Pancreas (tissue), 10 donors: ENCODE measurements around the gene PANX2. TPM values are rescaled to one million over a fixed set of nuclear protein-coding genes. Genes with fewer than 3 reads are reported as not detected.

Experiments used
- ATAC-seq, 4 donors: fragments of 200-7000 bp; cut with Tn5 transposase; one replicate each; pipeline versions ENCODE4 v1.8.0 to v1.9.1; 2020; ENCODE audit warnings: mild to moderate bottlenecking in 4 of 4, moderate library complexity in 4 of 4
- DNase-seq, 6 donors: peaks; one replicate each; pipeline ENCODE4 v3.0.0-alpha.2; 2020
- FAIRE-seq: peaks from 2 replicates; lab custom pipeline; 2012; peaks lifted over from hg19 to GRCh38; lab: Jason Lieb, UNC
- H3K27ac ChIP-seq, 4 donors: fragments of 200-600 bp; sonication (generic); 1 replicate in 3 of 4; 2 replicates in 1 of 4; pipeline versions ENCODE4 v1.5.0 to v1.8.0; 2020
- H3K27me3 ChIP-seq, 4 donors: fragments of 200-600 bp; one replicate each; pipeline ENCODE4 v1.8.0; 2021
- H3K36me3 ChIP-seq, 3 donors: fragments of 200-600 bp; sonication (generic) in 1 of 3; one replicate each; pipeline versions ENCODE4 v1.5.0 to v1.8.0; 2020 to 2021
- H3K4me1 ChIP-seq, 3 donors: fragments of 200-600 bp; one replicate each; pipeline ENCODE4 v1.8.0; 2021
- H3K4me3 ChIP-seq, 4 donors: fragments of 200-600 bp; sonication (generic) in 2 of 4; one replicate each; pipeline versions ENCODE4 v1.5.0 to v1.8.0; 2020 to 2021
- H3K9me3 ChIP-seq, 4 donors: fragments of 200-600 bp; one replicate each; pipeline ENCODE4 v1.8.0; 2021
- CTCF ChIP-seq, 4 donors: fragments of 200-600 bp; sonication (generic) in 3 of 4; IDR thresholded peaks; one replicate each; pipeline versions ENCODE4 v1.5.0 to v1.8.0; 2021; ENCODE audit warnings: antibody characterized with exemption in 4 of 4
- WGBS, 2 donors: extraction: QIAGEN DNeasy Blood & Tissue Kit; methylation state at CpG; one replicate each; pipeline ENCODE4 v1.1.7; 2013; 5-methylcytosine and 5-hydroxymethylcytosine counted together
- intact Hi-C, 3 donors: fragments of 100-400 bp; cut with DNase I; formaldehyde crosslinking; loops; one replicate each; pipeline versions ENCODE4 v1.11.1 to v1.14.2; 2022
- polyA plus RNA-seq, 2 donors: library from polyadenylated mRNA; stranded (reverse); fragments of 200-250 nt; gene quantifications; one replicate each; pipeline ENCODE4 v1.2.3, GENCODE V29; 2013
- total RNA-seq, 6 donors: library from RNA; stranded (reverse); fragmentation: NEBNext Ultra II Directional in 4 of 6; extraction: Animal tissue kit (Norgen Biotek cat#: 25700) in 4 of 6; gene quantifications; one replicate each; pipeline versions ENCODE4 v1.2.1 to v1.2.4, GENCODE V29; 2021 to 2023
- donor health status: healthy with polysubstance abuse.
- donor health status: DM: no; HTN: no; CAD: no; lungs with moderate emphysema.
- donor health status: DM: no; HTN: no; CAD: no.
- donor health status: control.
- donor health status: control.
- donor health status: Bipolar disorder and iron deficiency.
- donor health status: DM: yes; HTN: yes; CAD: no.
- donor health status: DM: no; HTN: no; CAD: no.
- donor health status: DM: no; HTN: no; CAD: no.
- donor health status: DM: yes; HTN: yes; CAD: no.

Gene PANX2
- total and polyA plus RNA-seq, 8 donors, result 0.31 to 3.5 (median 0.67) TPM

GRCh38 chr22:50157709-50158375 is 12.7 kb upstream of the PANX2 start:
- intact Hi-C loops, result no loop called here
- ATAC-seq, result peak in 1 of 4 donors; percentile 27
- WGBS, 2 donors, result 68 to 71% methylated on average over 21 of the region's 21 CpGs
- no peak for FAIRE-seq
- no peak overlapping the region for H3K4me3 ChIP-seq
- H3K27ac ChIP-seq, result no peak overlapping the region
- no peak for TF ChIP-seq CTCF (IDR thresholded peaks at IDR 0.05)
- H3K4me1 ChIP-seq, result no peaks in the 10 kb centered on the region
- DNase-seq, result no peak
- no peaks in the 10 kb centered on the region for H3K27me3 ChIP-seq
- H3K9me3 ChIP-seq, result no peaks in the 10 kb centered on the region
- no peaks in the 10 kb centered on the region for H3K36me3 ChIP-seq

- no peaks in the 10 kb centered on the region for H3K27me3 ChIP-seq
- H3K36me3 ChIP-seq, result no peaks in the 10 kb centered on the region
- no peak for FAIRE-seq
- H3K27ac ChIP-seq, result no peak overlapping the region
- H3K4me1 ChIP-seq, result no peaks in the 10 kb centered on the region
- H3K4me3 ChIP-seq, result no peak overlapping the region
- no peak for ATAC-seq
- WGBS, 2 donors, result 87 to 92% methylated on average over 7 of the region's 7 CpGs
- DNase-seq, result no peak
- intact Hi-C loops, result no loop called here
- no peak for TF ChIP-seq CTCF (IDR thresholded peaks at IDR 0.05)
- no peaks in the 10 kb centered on the region for H3K9me3 ChIP-seq
These were observed 9.6 kb upstream of the PANX2 start for GRCh38 chr22:50160947-50161346.

GRCh38 chr22:50161508-50162390 is 8.8 kb upstream of the PANX2 start:
- FAIRE-seq (no peak), ATAC-seq (no peak), DNase-seq (peak in 1 of 6 donors; percentile 60)
- Histone ChIP-seq H3K4me1 (no peaks in the 10 kb centered on the region), H3K36me3 (no peaks in the 10 kb centered on the region), H3K9me3 (no peaks in the 10 kb centered on the region), H3K27ac (no peak overlapping the region), H3K4me3 (no peak overlapping the region), H3K27me3 (no peaks in the 10 kb centered on the region)
- WGBS, 2 donors, result 81 to 88% methylated on average over 22 to 23 of the region's 23 CpGs
- intact Hi-C loops, result no loop called here
- TF ChIP-seq CTCF (IDR thresholded peaks at IDR 0.05), result no peak

- intact Hi-C loops, result no loop called here
- H3K27me3 ChIP-seq, result no peaks in the 10 kb centered on the region
- no peak overlapping the region for H3K27ac ChIP-seq
- no peaks in the 10 kb centered on the region for H3K9me3 ChIP-seq
- FAIRE-seq (no peak), ATAC-seq (no peak), DNase-seq (no peak)
- 77 to 86% methylated on average over 10 of the region's 10 CpGs for WGBS, 2 donors
- TF ChIP-seq CTCF (IDR thresholded peaks at IDR 0.05), result no peak
- no peaks in the 10 kb centered on the region for H3K36me3 ChIP-seq
- H3K4me3 ChIP-seq, result no peak overlapping the region
- no peaks in the 10 kb centered on the region for H3K4me1 ChIP-seq
These were observed 8.1 kb upstream of the PANX2 start for GRCh38 chr22:50162391-50162956.
